ENCODE measurements around the gene AKAP6. TPM values are rescaled to one million over a fixed set of nuclear protein-coding genes. Genes with fewer than 3 reads are reported as not detected.

The AKAP6 gene
- total RNA-seq, 1 donor from 2014 or later = 3.4 TPM

DNA sequence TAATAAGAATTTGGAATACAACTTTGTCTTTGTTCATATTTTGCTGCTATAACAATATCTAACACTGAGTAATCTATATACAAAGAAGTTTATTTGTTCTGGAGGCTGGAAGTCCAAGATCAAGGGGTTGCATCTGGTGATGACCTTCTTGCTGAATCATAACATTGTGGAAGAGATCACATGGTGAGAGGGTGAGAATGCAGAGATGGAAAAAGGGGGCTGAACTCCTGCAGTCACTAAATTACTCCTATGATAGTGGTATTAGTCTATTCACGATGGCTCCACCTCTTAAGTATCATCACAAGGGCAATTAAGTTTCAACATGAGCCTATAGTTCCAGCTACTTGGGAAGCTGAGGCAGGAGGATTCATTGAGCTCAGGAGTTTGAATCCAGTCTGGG lies 4.5 kb upstream of the AKAP6 start:
- TF ChIP-seq, protein P1, sequence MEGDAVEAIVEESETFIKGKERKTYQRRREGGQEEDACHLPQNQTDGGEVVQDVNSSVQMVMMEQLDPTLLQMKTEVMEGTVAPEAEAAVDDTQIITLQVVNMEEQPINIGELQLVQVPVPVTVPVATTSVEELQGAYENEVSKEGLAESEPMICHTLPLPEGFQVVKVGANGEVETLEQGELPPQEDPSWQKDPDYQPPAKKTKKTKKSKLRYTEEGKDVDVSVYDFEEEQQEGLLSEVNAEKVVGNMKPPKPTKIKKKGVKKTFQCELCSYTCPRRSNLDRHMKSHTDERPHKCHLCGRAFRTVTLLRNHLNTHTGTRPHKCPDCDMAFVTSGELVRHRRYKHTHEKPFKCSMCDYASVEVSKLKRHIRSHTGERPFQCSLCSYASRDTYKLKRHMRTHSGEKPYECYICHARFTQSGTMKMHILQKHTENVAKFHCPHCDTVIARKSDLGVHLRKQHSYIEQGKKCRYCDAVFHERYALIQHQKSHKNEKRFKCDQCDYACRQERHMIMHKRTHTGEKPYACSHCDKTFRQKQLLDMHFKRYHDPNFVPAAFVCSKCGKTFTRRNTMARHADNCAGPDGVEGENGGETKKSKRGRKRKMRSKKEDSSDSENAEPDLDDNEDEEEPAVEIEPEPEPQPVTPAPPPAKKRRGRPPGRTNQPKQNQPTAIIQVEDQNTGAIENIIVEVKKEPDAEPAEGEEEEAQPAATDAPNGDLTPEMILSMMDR (IDR thresholded peaks at IDR 0.05; ENCODE audit: unreplicated experiment) = no peak
- DNase-seq (ENCODE audit: low spot score, unreplicated experiment) = no peak
- no peaks in the 10 kb centered on the region for H3K27me3 Mint-ChIP-seq
- no peaks in the 10 kb centered on the region for H3K4me1 Mint-ChIP-seq (ENCODE audit: low read depth)
- H3K36me3 Mint-ChIP-seq (ENCODE audit: insufficient read depth) = no peaks in the 10 kb centered on the region
- H3K27ac Mint-ChIP-seq = no peak overlapping the region
- H3K9me3 Mint-ChIP-seq (ENCODE audit: low read depth) = no peaks in the 10 kb centered on the region
- no peak overlapping the region for H3K4me3 Mint-ChIP-seq (ENCODE audit: low read depth)

DNA sequence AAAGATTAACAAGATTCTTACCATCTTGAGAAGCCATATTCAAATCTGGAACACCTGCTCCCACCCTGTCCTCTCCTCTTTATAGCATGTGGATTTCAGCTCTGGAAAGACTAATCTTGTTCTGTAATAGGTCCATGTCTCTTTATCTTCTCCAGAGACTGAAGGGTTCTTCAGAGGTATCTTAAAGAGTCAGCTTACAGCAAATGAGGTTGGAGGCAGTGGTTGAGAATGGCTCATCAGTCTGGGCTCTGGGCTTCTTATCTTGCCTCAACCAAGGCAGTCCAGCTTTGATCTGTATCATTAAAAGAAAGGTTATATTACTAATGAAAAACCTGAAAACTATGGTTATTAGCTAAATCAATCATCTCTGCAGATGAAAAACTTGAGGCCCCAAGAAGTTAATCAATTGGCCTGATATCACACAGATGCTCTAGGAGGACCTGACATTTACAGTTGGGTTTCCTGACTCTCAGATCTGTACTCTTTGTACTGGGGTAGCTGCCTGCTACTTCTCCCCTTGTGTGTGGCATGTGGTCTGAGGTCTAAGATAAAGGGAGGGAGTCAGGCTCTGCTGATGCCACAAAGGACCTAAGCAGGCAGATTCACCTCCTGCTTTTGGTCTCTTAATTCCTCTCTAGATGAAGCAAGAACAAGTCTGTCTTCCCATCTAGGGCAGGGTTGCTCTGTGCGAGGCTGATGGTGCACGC lies 1.7 kb upstream of the AKAP6 start:
- no peak overlapping the region for H3K4me3 Mint-ChIP-seq (ENCODE audit: low read depth)
- H3K27ac Mint-ChIP-seq = no peak overlapping the region
- TF ChIP-seq, protein P1 (IDR thresholded peaks at IDR 0.05; ENCODE audit: unreplicated experiment) = no peak
- no peak for DNase-seq (ENCODE audit: low spot score, unreplicated experiment)
- H3K9me3 Mint-ChIP-seq (ENCODE audit: low read depth) = no peaks in the 10 kb centered on the region
- H3K4me1 Mint-ChIP-seq (ENCODE audit: low read depth) = peaks cover 7% of the 10 kb centered on the region
- H3K27me3 Mint-ChIP-seq = no peaks in the 10 kb centered on the region
- no peaks in the 10 kb centered on the region for H3K36me3 Mint-ChIP-seq (ENCODE audit: insufficient read depth)

DNA sequence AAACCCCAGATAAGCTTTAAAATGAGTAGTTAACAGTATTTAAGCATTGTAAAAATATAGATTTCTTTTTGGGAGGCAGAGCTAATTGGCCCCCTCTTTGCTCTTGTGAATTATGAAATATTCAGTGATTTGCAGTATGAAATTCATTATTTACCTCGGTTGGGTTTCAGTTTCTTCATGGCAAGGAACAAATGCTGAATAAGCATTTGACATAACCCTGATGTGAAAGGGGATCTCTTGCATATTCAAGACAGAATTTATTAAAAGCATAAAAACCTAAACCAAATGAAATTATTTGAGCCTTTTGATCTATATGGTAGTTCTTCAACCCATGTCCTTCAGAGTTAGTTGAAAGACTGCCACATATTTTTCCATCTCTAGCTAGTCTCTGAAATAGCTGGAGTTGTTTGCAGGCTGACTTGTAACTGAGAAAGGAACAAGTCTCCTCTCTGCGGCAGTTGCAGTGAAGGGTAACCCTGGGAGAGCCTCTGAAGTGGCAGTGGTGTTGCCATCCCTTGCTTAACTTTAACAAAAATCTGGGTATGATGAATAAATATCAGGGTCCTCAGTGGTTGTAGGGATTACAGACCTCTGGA lies 690 bp downstream of the AKAP6 start:
- Mint-ChIP-seq H3K9me3 (ENCODE audit: low read depth) (no peaks in the 10 kb centered on the region), H3K36me3 (ENCODE audit: insufficient read depth) (no peaks in the 10 kb centered on the region), H3K27me3 (no peaks in the 10 kb centered on the region), H3K27ac (no peak overlapping the region), H3K4me1 (ENCODE audit: low read depth) (peaks cover 14% of the 10 kb centered on the region), H3K4me3 (ENCODE audit: low read depth) (no peak overlapping the region)
- TF ChIP-seq, protein P1 (IDR thresholded peaks at IDR 0.05; ENCODE audit: unreplicated experiment) = no peak
- DNase-seq (ENCODE audit: low spot score, unreplicated experiment) = no peak

DNA sequence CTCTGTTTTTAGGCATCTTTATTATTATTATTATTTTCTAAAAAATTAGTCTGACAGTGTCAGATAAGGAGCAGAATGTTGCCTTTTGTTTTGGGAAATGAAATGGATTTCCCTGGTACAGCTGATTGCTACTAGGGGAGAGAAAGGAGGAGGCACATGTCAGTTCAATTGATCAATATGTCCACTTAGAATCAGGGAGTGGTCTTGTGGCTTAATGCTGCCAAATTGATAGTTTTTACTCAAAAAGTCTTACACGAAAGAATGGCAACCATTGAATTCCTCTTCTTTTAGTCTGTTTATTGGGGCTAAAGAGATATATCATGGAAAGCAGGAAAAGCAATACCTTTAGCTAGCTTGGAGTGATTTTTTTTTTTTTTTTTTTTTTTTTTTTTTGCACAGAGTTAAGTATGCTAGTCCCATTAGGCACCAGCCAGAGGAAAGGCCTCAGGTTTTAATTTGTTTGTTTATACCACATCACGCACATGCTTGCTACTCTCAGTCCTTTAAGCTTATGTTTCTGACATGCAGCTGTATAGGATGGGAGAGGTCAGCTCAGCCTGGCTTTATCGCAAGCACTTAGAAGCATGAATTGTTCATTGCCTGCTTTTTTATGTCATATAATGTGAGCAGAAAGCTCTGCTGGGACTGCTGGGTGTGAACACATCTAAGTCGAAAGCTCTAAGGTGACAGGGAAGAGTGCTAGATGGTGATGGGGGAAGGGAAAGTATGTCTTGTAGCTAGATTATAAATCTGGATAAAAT lies 1.4 kb downstream of the AKAP6 start:
- TF ChIP-seq, protein P1 (IDR thresholded peaks at IDR 0.05; ENCODE audit: unreplicated experiment) = no peak
- no peaks in the 10 kb centered on the region for H3K27me3 Mint-ChIP-seq
- H3K4me3 Mint-ChIP-seq (ENCODE audit: low read depth) = no peak overlapping the region
- H3K27ac Mint-ChIP-seq = no peak overlapping the region
- no peak for DNase-seq (ENCODE audit: low spot score, unreplicated experiment)
- H3K9me3 Mint-ChIP-seq (ENCODE audit: low read depth) = no peaks in the 10 kb centered on the region
- no peaks in the 10 kb centered on the region for H3K36me3 Mint-ChIP-seq (ENCODE audit: insufficient read depth)
- H3K4me1 Mint-ChIP-seq (ENCODE audit: low read depth) = peaks cover 14% of the 10 kb centered on the region

DNA sequence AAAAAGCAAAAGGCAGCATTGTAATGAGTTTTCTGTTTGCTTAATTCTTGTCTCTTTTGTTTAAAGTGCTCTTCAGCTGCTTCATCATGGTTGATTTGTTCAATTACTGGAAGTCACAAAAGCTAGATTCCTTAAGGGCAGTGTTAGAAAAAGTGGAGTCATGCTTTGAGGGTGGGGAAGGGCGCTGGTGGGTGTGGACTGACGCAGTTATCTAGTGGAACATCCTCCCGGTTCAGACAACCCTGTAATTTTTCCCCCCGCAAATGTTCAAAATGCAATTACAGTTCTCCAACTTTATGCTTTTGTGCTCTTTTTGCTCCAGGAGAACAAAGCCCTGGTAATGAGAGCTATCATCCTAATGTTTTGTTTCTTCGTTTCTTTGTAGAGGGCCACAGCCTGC lies 2.1 kb downstream of the AKAP6 start:
- no peak overlapping the region for H3K4me3 Mint-ChIP-seq (ENCODE audit: low read depth)
- no peak for DNase-seq (ENCODE audit: low spot score, unreplicated experiment)
- no peak overlapping the region for H3K27ac Mint-ChIP-seq
- peaks cover 14% of the 10 kb centered on the region for H3K4me1 Mint-ChIP-seq (ENCODE audit: low read depth)
- TF ChIP-seq, protein P1 (IDR thresholded peaks at IDR 0.05; ENCODE audit: unreplicated experiment) = no peak
- H3K9me3 Mint-ChIP-seq (ENCODE audit: low read depth) = no peaks in the 10 kb centered on the region
- no peaks in the 10 kb centered on the region for H3K27me3 Mint-ChIP-seq
- no peaks in the 10 kb centered on the region for H3K36me3 Mint-ChIP-seq (ENCODE audit: insufficient read depth)
